ENCODE measurements around the gene TMTC2. TPM values are rescaled to one million over a fixed set of nuclear protein-coding genes. Genes with fewer than 3 reads are reported as not detected.

The TMTC2 gene
- total RNA-seq, 1 donor from 2014 or later, result 99.3 TPM

DNA sequence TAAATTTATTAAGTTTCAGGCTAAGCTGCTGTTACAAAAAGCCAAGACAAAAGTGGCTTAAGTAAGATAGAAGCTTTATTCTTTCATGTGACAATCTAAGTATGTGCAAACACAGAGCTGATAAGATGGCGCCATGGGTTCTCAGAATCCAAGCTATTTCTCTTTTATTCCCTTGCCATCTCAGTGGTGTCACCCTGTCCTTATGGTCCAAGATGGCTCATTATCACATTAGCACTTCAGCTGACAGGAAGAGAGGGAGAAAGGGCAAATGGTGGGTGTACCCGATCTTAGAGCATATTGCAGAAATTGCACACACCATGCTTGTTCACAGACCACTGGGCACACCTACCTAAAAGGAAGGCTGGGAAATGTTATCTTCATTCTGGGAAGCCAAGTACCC is 211.7 kb downstream of the TMTC2 start:
- Mint-ChIP-seq H3K27me3 (ENCODE audit: unreplicated experiment) (peaks cover 8% of the 10 kb centered on the region), H3K4me1 (ENCODE audit: low read depth, unreplicated experiment) (peaks cover 9% of the 10 kb centered on the region), H3K27ac (ENCODE audit: unreplicated experiment) (no peak overlapping the region)

DNA sequence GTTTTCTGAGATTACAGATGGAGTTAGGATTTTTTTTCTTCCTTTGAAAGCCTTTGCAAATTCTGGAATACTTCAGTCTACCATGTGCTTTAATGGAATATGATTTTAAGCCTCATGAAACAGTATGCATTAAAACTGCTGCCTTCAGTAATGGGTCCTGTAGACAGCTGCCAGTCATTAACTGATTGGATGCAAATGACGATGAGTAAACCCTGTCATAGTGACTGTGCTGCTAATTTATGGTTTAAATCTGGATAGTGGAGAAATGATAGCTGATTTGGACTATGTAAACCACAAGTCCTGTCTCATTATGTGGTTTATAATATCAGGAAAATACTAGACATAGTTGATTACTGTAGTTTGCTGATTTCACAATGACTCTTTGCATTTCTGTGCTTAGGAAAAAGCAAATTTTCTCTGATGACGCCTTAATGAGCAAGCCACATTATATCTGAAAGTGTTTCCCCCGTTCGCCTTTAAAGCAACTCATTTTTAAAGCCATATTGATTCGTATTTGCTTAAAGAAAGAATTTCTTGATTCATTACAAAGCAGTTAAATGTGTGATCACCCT is 217.6 kb downstream of the TMTC2 start:
- peaks cover 11% of the 10 kb centered on the region for H3K27me3 Mint-ChIP-seq (ENCODE audit: unreplicated experiment)
- TF ChIP-seq, protein P1, sequence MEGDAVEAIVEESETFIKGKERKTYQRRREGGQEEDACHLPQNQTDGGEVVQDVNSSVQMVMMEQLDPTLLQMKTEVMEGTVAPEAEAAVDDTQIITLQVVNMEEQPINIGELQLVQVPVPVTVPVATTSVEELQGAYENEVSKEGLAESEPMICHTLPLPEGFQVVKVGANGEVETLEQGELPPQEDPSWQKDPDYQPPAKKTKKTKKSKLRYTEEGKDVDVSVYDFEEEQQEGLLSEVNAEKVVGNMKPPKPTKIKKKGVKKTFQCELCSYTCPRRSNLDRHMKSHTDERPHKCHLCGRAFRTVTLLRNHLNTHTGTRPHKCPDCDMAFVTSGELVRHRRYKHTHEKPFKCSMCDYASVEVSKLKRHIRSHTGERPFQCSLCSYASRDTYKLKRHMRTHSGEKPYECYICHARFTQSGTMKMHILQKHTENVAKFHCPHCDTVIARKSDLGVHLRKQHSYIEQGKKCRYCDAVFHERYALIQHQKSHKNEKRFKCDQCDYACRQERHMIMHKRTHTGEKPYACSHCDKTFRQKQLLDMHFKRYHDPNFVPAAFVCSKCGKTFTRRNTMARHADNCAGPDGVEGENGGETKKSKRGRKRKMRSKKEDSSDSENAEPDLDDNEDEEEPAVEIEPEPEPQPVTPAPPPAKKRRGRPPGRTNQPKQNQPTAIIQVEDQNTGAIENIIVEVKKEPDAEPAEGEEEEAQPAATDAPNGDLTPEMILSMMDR (IDR thresholded peaks at IDR 0.05; ENCODE audit: partially characterized antibody, unreplicated experiment), result no peak
- no peak for DNase-seq
- H3K36me3 Mint-ChIP-seq (ENCODE audit: unreplicated experiment), result no peaks in the 10 kb centered on the region
- H3K9me3 Mint-ChIP-seq (ENCODE audit: unreplicated experiment), result peaks cover 3% of the 10 kb centered on the region
- H3K4me3 Mint-ChIP-seq (ENCODE audit: unreplicated experiment), result peak overlapping the region; percentile 71
- H3K4me1 Mint-ChIP-seq (ENCODE audit: low read depth, unreplicated experiment), result peaks cover 31% of the 10 kb centered on the region
- H3K27ac Mint-ChIP-seq (ENCODE audit: unreplicated experiment), result peak overlapping the region; percentile 92

More for the DNA sequence above, 211.7 kb downstream of the TMTC2 start:
- TF ChIP-seq, protein P1 (IDR thresholded peaks at IDR 0.05; ENCODE audit: partially characterized antibody, unreplicated experiment), result no peak
- H3K36me3 Mint-ChIP-seq (ENCODE audit: unreplicated experiment), result no peaks in the 10 kb centered on the region
- H3K4me3 Mint-ChIP-seq (ENCODE audit: unreplicated experiment), result no peak overlapping the region
- H3K9me3 Mint-ChIP-seq (ENCODE audit: unreplicated experiment), result peaks cover 5% of the 10 kb centered on the region
- no peak for DNase-seq

DNA sequence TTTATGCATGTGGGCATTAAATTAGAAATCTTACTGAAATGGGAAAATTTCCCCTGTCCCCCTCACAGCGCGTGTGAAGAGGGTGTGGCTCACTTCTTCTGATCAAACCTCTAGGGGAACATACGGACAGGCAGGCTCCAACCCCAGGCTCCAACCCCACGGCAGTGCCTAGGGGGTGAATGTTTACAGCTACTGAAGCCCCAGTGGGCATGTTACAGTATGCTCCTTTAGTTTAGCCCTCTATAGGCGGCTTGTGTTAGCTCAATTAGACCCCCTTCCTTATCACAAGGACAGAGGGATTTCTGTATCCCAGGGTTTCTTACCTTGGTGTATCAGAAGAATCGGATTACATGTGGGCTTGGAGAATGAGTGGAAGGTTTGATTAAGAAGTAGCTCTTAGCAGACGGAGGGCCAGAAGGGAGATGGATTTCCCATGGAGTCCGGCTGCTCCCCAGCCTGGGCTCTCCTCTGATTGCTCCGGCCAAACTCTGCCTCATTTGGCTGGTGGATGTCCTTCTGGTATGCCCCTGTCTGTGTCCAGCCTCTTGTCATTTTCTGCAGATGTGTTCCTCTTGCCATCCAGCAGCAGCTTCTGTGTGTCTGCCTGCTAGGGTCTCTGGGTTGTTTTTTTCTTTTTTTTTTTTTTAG is 223.7 kb downstream of the TMTC2 start:
- DNase-seq, result peak; percentile 55
- H3K36me3 Mint-ChIP-seq (ENCODE audit: unreplicated experiment), result no peaks in the 10 kb centered on the region
- peaks cover 20% of the 10 kb centered on the region for H3K4me1 Mint-ChIP-seq (ENCODE audit: low read depth, unreplicated experiment)
- H3K4me3 Mint-ChIP-seq (ENCODE audit: unreplicated experiment), result peak overlapping the region; percentile 55
- TF ChIP-seq, protein P1 (IDR thresholded peaks at IDR 0.05; ENCODE audit: partially characterized antibody, unreplicated experiment), result peak; percentile 17
- peaks cover 2% of the 10 kb centered on the region for H3K27me3 Mint-ChIP-seq (ENCODE audit: unreplicated experiment)
- peaks cover 3% of the 10 kb centered on the region for H3K9me3 Mint-ChIP-seq (ENCODE audit: unreplicated experiment)
- peak overlapping the region; percentile 90 for H3K27ac Mint-ChIP-seq (ENCODE audit: unreplicated experiment)

DNA sequence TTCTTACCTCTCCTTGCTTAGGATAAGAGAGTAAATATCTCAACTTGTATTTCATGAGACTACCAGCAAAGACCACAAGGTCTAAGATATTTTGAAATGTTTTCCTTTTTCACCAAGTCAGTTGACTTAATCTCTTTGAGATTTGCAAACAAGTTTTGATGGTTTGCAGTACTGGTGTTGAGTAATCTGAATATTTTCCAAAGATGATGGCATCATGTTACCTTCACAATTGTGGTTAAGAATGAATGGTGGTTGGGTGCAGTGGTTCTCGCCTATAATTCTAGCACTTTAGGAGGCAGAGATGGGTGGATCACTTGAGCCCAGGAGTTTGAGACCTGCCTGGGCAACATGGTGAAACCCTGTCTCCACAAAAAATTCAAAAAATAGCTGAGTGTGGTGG is 225.7 kb downstream of the TMTC2 start:
- Mint-ChIP-seq H3K27ac (ENCODE audit: unreplicated experiment) (peak overlapping the region; percentile 8), H3K36me3 (ENCODE audit: unreplicated experiment) (no peaks in the 10 kb centered on the region), H3K9me3 (ENCODE audit: unreplicated experiment) (peaks cover 5% of the 10 kb centered on the region), H3K4me3 (ENCODE audit: unreplicated experiment) (peak overlapping the region; percentile 42), H3K4me1 (ENCODE audit: low read depth, unreplicated experiment) (peaks cover 19% of the 10 kb centered on the region), H3K27me3 (ENCODE audit: unreplicated experiment) (peaks cover 2% of the 10 kb centered on the region)
- TF ChIP-seq, protein P1 (IDR thresholded peaks at IDR 0.05; ENCODE audit: partially characterized antibody, unreplicated experiment), result no peak
- no peak for DNase-seq

DNA sequence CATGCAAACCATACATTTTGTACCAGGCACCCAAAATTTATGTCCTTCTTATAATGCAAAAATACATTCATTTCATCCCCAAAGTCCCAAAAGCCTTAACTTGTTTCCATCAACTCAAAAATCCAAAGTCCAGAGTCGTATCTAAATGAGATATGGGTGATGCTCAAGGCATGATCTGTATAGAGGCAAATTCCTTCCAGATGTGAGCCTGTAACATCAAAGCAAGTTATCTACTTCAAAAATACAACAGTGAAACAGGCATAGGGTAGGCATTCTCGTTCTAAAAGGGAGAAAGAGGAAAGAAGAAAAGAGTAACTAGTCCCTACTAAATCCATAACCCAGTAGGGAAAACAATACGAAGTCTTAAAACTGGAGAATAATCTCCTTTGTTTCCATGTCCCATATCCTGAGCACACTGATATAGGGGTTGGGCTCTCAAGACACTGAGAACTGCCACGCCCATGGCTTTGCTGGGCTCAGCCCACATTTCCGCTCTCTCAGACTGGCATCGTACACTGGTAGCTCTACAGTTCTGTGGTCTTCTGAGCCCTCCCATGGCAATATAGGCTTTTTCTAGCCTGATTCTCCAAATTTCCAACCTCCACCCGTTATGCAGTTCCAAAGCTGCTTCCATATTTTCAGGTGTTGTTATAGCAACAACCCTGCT is 232.8 kb downstream of the TMTC2 start:
- DNase-seq, result no peak
- TF ChIP-seq, protein P1 (IDR thresholded peaks at IDR 0.05; ENCODE audit: partially characterized antibody, unreplicated experiment), result no peak
- Mint-ChIP-seq H3K27ac (ENCODE audit: unreplicated experiment) (peak overlapping the region; percentile 50), H3K4me1 (ENCODE audit: low read depth, unreplicated experiment) (peaks cover 35% of the 10 kb centered on the region), H3K27me3 (ENCODE audit: unreplicated experiment) (peaks cover 10% of the 10 kb centered on the region), H3K9me3 (ENCODE audit: unreplicated experiment) (peaks cover 13% of the 10 kb centered on the region), H3K4me3 (ENCODE audit: unreplicated experiment) (no peak overlapping the region), H3K36me3 (ENCODE audit: unreplicated experiment) (no peaks in the 10 kb centered on the region)

Measured in glutamatergic neuron (in vitro differentiated cells).